HEK293 (cell line): ENCODE data around the gene MTCL1.

Experiments
- CTCF ChIA-PET: fragments of 350-600 bp; formaldehyde crosslinking; extraction: SDS; loops from one replicate; lab custom pipeline; 2021; ENCODE audit warnings: antibody characterized with exemption; lab: Yijun Ruan, JAX
- POLR2A ChIA-PET: fragments of 300-600 bp; formaldehyde crosslinking; extraction: SDS; loops from one replicate; lab custom pipeline; 2020; ENCODE audit warnings: antibody characterized with exemption, inconsistent platforms; lab: Yijun Ruan, JAX
- H3K27ac ChIP-seq: fragments of 200-500 bp; sonication (Bioruptor generic); 2 replicates; pipeline ENCODE4 v1.5.1; 2014; ENCODE audit warnings: low read depth, low read length, control low read depth, inconsistent platforms; ENCODE audit errors: extremely low read depth
- H3K36me3 ChIP-seq, 2 experiments: fragments of 200-500 bp in 1 of 2; sonication (Bioruptor generic) in 1 of 2; 1 replicate in 1 of 2; 2 replicates in 1 of 2; pipeline ENCODE4 v1.5.1; 2014 to 2017; ENCODE audit warnings: inconsistent platforms in 2 of 2, low read length in 2 of 2; ENCODE audit not compliant: control insufficient read depth in 2 of 2, insufficient read depth in 1 of 2
- H3K4me1 ChIP-seq: fragments of 200-500 bp; sonication (Bioruptor generic); 2 replicates; pipeline ENCODE4 v1.5.1; 2014; ENCODE audit warnings: mild to moderate bottlenecking, low read length, inconsistent platforms; ENCODE audit not compliant: control insufficient read depth, insufficient read depth
- H3K4me3 ChIP-seq: 2 replicates; pipeline ENCODE4 v1.5.1; 2011; ENCODE audit warnings: low read depth, mild to moderate bottlenecking, control low read depth, low read length, moderate library complexity
- H3K9me3 ChIP-seq: fragments of 200-500 bp; sonication (Bioruptor generic); 2 replicates; pipeline ENCODE4 v1.5.1; 2014; ENCODE audit warnings: low read depth, low read length, inconsistent platforms; ENCODE audit not compliant: control insufficient read depth, insufficient read depth
- ATF2 ChIP-seq: fragments of 450-650 bp; formaldehyde crosslinking; IDR thresholded peaks from 2 replicates; pipeline ENCODE4 v1.5.1; 2016; ENCODE audit warnings: missing biosample characterization, missing genetic modification characterization, low read depth
- BCL11B ChIP-seq: fragments of 450-650 bp; formaldehyde crosslinking; IDR thresholded peaks from 2 replicates; pipeline ENCODE4 v1.5.1; 2016; ENCODE audit warnings: low read depth, missing biosample characterization, missing genetic modification characterization
- FEZF1 ChIP-seq: fragments of 450-650 bp; formaldehyde crosslinking; IDR thresholded peaks from 2 replicates; pipeline ENCODE4 v1.5.1; 2016; ENCODE audit warnings: missing biosample characterization, missing genetic modification characterization
- GFI1B ChIP-seq: fragments of 450-650 bp; formaldehyde crosslinking; IDR thresholded peaks from 2 replicates; pipeline ENCODE4 v1.5.1; 2016; ENCODE audit warnings: missing biosample characterization, missing genetic modification characterization
- HOXA7 ChIP-seq: sonication (generic); formaldehyde crosslinking; IDR thresholded peaks from 2 replicates; pipeline ENCODE4 v1.8.1; 2022; ENCODE audit warnings: missing genetic modification reagents, borderline replicate concordance
- KLF16 ChIP-seq: fragments of 450-650 bp; formaldehyde crosslinking; IDR thresholded peaks from 2 replicates; pipeline ENCODE4 v1.5.1; 2017; ENCODE audit warnings: missing biosample characterization, missing genetic modification characterization
- PATZ1 ChIP-seq: fragments of 450-650 bp; formaldehyde crosslinking; IDR thresholded peaks from 2 replicates; pipeline ENCODE4 v1.5.1; 2016; ENCODE audit warnings: missing biosample characterization, missing genetic modification characterization
- PRDM6 ChIP-seq: fragments of 450-650 bp; formaldehyde crosslinking; IDR thresholded peaks from 2 replicates; pipeline ENCODE4 v1.5.1; 2017; ENCODE audit warnings: missing biosample characterization, missing genetic modification characterization
- SP7 ChIP-seq: fragments of 450-650 bp; formaldehyde crosslinking; IDR thresholded peaks from 2 replicates; pipeline ENCODE4 v1.5.1; 2016; ENCODE audit warnings: missing biosample characterization, missing genetic modification characterization
- TCF7L2 ChIP-seq: IDR thresholded peaks from 2 replicates; pipeline ENCODE4 v1.6.1; 2011; ENCODE audit warnings: low read depth, mild to moderate bottlenecking, inconsistent platforms, low read length, moderate library complexity, borderline replicate concordance
- TRIM28 ChIP-seq: IDR thresholded peaks from 2 replicates; pipeline ENCODE4 v1.6.1; 2011; ENCODE audit warnings: low read length, control low read depth, borderline replicate concordance
- ZBTB8A ChIP-seq: fragments of 450-650 bp; formaldehyde crosslinking; IDR thresholded peaks from 2 replicates; pipeline ENCODE4 v1.5.1; 2016; ENCODE audit warnings: missing biosample characterization, missing genetic modification characterization
- ZNF121 ChIP-seq: fragments of 450-650 bp; formaldehyde crosslinking; IDR thresholded peaks from 2 replicates; pipeline ENCODE4 v1.5.1; 2016; ENCODE audit warnings: missing biosample characterization, missing genetic modification characterization
- ZNF138 ChIP-seq: fragments of 450-650 bp; formaldehyde crosslinking; IDR thresholded peaks from 2 replicates; pipeline ENCODE4 v1.5.1; 2016; ENCODE audit warnings: missing biosample characterization, missing genetic modification characterization, borderline replicate concordance
- ZNF175 ChIP-seq: fragments of 450-650 bp; formaldehyde crosslinking; IDR thresholded peaks from 2 replicates; pipeline ENCODE4 v1.5.1; 2016; ENCODE audit warnings: missing biosample characterization, missing genetic modification characterization
- ZNF184 ChIP-seq: fragments of 450-650 bp; IDR thresholded peaks from 2 replicates; pipeline ENCODE4 v1.5.1; 2018; ENCODE audit warnings: missing biosample characterization, mild to moderate bottlenecking, missing genetic modification characterization
- ZNF211 ChIP-seq: fragments of 450-650 bp; formaldehyde crosslinking; IDR thresholded peaks from 2 replicates; pipeline ENCODE4 v1.5.1; 2016; ENCODE audit warnings: low read depth, missing biosample characterization, missing genetic modification characterization
- ZNF214 ChIP-seq: fragments of 450-650 bp; formaldehyde crosslinking; IDR thresholded peaks from 2 replicates; pipeline ENCODE4 v1.5.1; 2017; ENCODE audit warnings: missing biosample characterization, mild to moderate bottlenecking, missing genetic modification characterization, borderline replicate concordance
- ZNF266 ChIP-seq: fragments of 450-650 bp; formaldehyde crosslinking; IDR thresholded peaks from 2 replicates; pipeline ENCODE4 v1.5.1; 2016; ENCODE audit warnings: missing biosample characterization, missing genetic modification characterization, low read depth
- ZNF311 ChIP-seq: fragments of 450-650 bp; formaldehyde crosslinking; IDR thresholded peaks from 2 replicates; pipeline ENCODE4 v1.5.1; 2017; ENCODE audit warnings: missing biosample characterization, missing genetic modification characterization, borderline replicate concordance
- ZNF341 ChIP-seq: fragments of 450-650 bp; formaldehyde crosslinking; IDR thresholded peaks from 2 replicates; pipeline ENCODE4; 2016; ENCODE audit warnings: low read depth, missing biosample characterization, missing genetic modification characterization
- ZNF391 ChIP-seq: fragments of 450-650 bp; formaldehyde crosslinking; IDR thresholded peaks from 2 replicates; pipeline ENCODE4 v1.5.1; 2016; ENCODE audit warnings: low read depth, missing biosample characterization, missing genetic modification characterization, borderline replicate concordance
- ZNF423 ChIP-seq: fragments of 450-650 bp; formaldehyde crosslinking; IDR thresholded peaks from 2 replicates; pipeline ENCODE4 v1.5.1; 2016; ENCODE audit warnings: missing biosample characterization, missing genetic modification characterization
- ZNF501 ChIP-seq: fragments of 450-650 bp; formaldehyde crosslinking; IDR thresholded peaks from 2 replicates; pipeline ENCODE4 v1.5.1; 2016; ENCODE audit warnings: missing biosample characterization, missing genetic modification characterization
- ZNF544 ChIP-seq: fragments of 450-650 bp; formaldehyde crosslinking; IDR thresholded peaks from 2 replicates; pipeline ENCODE4 v1.5.0; 2017; ENCODE audit warnings: missing biosample characterization, missing genetic modification characterization
- ZNF549 ChIP-seq: fragments of 450-650 bp; IDR thresholded peaks from 2 replicates; pipeline ENCODE4 v1.5.1; 2018; ENCODE audit warnings: missing biosample characterization, missing genetic modification characterization, mild to moderate bottlenecking, inconsistent platforms, moderate library complexity
- ZNF558 ChIP-seq: fragments of 450-650 bp; formaldehyde crosslinking; IDR thresholded peaks from 2 replicates; pipeline ENCODE4 v1.5.1; 2016; ENCODE audit warnings: missing biosample characterization, missing genetic modification characterization
- ZNF580 ChIP-seq: fragments of 450-650 bp; formaldehyde crosslinking; IDR thresholded peaks from 2 replicates; pipeline ENCODE4 v1.5.1; 2016; ENCODE audit warnings: missing biosample characterization, missing genetic modification characterization
- ZNF623 ChIP-seq: fragments of 450-650 bp; formaldehyde crosslinking; IDR thresholded peaks from 2 replicates; pipeline ENCODE4 v1.5.1; 2016; ENCODE audit warnings: missing biosample characterization, missing genetic modification characterization
- ZNF629 ChIP-seq: fragments of 450-650 bp; formaldehyde crosslinking; IDR thresholded peaks from 2 replicates; pipeline ENCODE4 v1.5.1; 2017; ENCODE audit warnings: missing biosample characterization, missing genetic modification characterization
- ZNF707 ChIP-seq: fragments of 450-650 bp; formaldehyde crosslinking; IDR thresholded peaks from 2 replicates; pipeline ENCODE4 v1.5.1; 2016; ENCODE audit warnings: missing biosample characterization, missing genetic modification characterization
- ZNF776 ChIP-seq: fragments of 450-650 bp; formaldehyde crosslinking; IDR thresholded peaks from 2 replicates; pipeline ENCODE4 v1.5.0; 2017; ENCODE audit warnings: missing biosample characterization, missing genetic modification characterization, borderline replicate concordance
- ZNF843 ChIP-seq: fragments of 450-650 bp; formaldehyde crosslinking; IDR thresholded peaks from 2 replicates; pipeline ENCODE4 v1.5.1; 2016; ENCODE audit warnings: missing biosample characterization, missing genetic modification characterization
- ZSCAN18 ChIP-seq: fragments of 450-650 bp; formaldehyde crosslinking; IDR thresholded peaks from 2 replicates; pipeline ENCODE4 v1.5.1; 2016; ENCODE audit warnings: missing biosample characterization, missing genetic modification characterization
- ZXDB ChIP-seq: fragments of 450-650 bp; formaldehyde crosslinking; IDR thresholded peaks from 2 replicates; pipeline ENCODE4 v1.5.1; 2016; ENCODE audit warnings: missing biosample characterization, missing genetic modification characterization

The MTCL1 gene

GRCh38 chr18:8719192-8719591, 13.8 kb downstream of the MTCL1 start:
- ChIA-PET POLR2A (no interaction called here), CTCF (interaction anchor here (3.1 kb wide), 1 partner anchor 11 kb away, joined by 17 read pairs; no protein-coding TSS in a partner anchor)
- H3K27ac ChIP-seq = no peak overlapping the region
- H3K36me3 ChIP-seq = peaks cover 0 to 20% of the 10 kb centered on the region in 2 experiments; a peak in 2 of 3 replicates
- H3K4me3 ChIP-seq = no peak overlapping the region
- peaks cover 28% of the 10 kb centered on the region for H3K4me1 ChIP-seq
- H3K9me3 ChIP-seq = no peaks in the 10 kb centered on the region
- no peak for TF ChIP-seq ZNF211 (tag by site-specific recombination)
- TF ChIP-seq ZNF501 (tag by site-specific recombination) = no peak
- TF ChIP-seq ZNF544 (tag by site-specific recombination) = no peak
- no peak for TF ChIP-seq BCL11B (tag by site-specific recombination)
- TF ChIP-seq ZNF341 (tag by site-specific recombination) = no peak
- TF ChIP-seq ZNF623 (tag by site-specific recombination) = no peak
- TF ChIP-seq ZNF843 = peak; percentile 85
- no peak for TF ChIP-seq ZNF707 (tag by site-specific recombination)
- no peak for TF ChIP-seq TRIM28
- TF ChIP-seq PRDM6 (tag by site-specific recombination) = peak; percentile 70
- no peak for TF ChIP-seq ZNF311 (tag by site-specific recombination)
- TF ChIP-seq ZNF138 = no peak
- no peak for TF ChIP-seq PATZ1 (tag by site-specific recombination)
- no peak for TF ChIP-seq ATF2 (tag by site-specific recombination)
- peak; percentile 86 for TF ChIP-seq FEZF1
- peak; percentile 56 for TF ChIP-seq ZXDB (tag by site-specific recombination)
- TF ChIP-seq ZNF184 (tag by site-specific recombination) = no peak
- no peak for TF ChIP-seq ZNF175
- TF ChIP-seq ZSCAN18 (tag by site-specific recombination) = no peak
- TF ChIP-seq ZNF423 = no peak
- TF ChIP-seq ZBTB8A = no peak
- TF ChIP-seq GFI1B (tag by site-specific recombination) = 0 out of 2 replicates have a peak, but pooled peaks have one; percentile 21
- peak; percentile 83 for TF ChIP-seq TCF7L2
- TF ChIP-seq ZNF629 (tag by site-specific recombination) = peak; percentile 31; the same call in 1 of the 2 replicates
- 0 out of 2 replicates have a peak, but pooled peaks have one; percentile 24 for TF ChIP-seq ZNF580 (tag by site-specific recombination)
- no peak for TF ChIP-seq ZNF558 (tag by site-specific recombination)
- TF ChIP-seq ZNF214 = no peak
- no peak for TF ChIP-seq ZNF549 (tag by site-specific recombination)
- TF ChIP-seq KLF16 = no peak
- no peak for TF ChIP-seq ZNF391 (tag by site-specific recombination)
- TF ChIP-seq ZNF776 (tag by site-specific recombination) = no peak
- no peak for TF ChIP-seq HOXA7 (CRISPR knock-in tag)
- TF ChIP-seq ZNF121 (tag by site-specific recombination) = no peak
- TF ChIP-seq ZNF266 (tag by site-specific recombination) = no peak
- TF ChIP-seq SP7 (tag by site-specific recombination) = peak; percentile 28; the same call in 1 of the 2 replicates
